HG02970 (cell line): ENCODE data around the gene IFIT1.
"Not testable (repeated sequence)": the region's sequence is repeated elsewhere in the genome, so short reads cannot be mapped to it uniquely, and the experiment has no call there.

Experiments used
- ATAC-seq: cut with Tn5 transposase; IDR thresholded peaks from one replicate; pipeline ENCODE4 v1.9.1; 2021; ENCODE audit warnings: mild to moderate bottlenecking, moderate library complexity, moderate number of reproducible peaks; ENCODE audit not compliant: unreplicated experiment, low FRiP score

IFIT1 gene

DNA sequence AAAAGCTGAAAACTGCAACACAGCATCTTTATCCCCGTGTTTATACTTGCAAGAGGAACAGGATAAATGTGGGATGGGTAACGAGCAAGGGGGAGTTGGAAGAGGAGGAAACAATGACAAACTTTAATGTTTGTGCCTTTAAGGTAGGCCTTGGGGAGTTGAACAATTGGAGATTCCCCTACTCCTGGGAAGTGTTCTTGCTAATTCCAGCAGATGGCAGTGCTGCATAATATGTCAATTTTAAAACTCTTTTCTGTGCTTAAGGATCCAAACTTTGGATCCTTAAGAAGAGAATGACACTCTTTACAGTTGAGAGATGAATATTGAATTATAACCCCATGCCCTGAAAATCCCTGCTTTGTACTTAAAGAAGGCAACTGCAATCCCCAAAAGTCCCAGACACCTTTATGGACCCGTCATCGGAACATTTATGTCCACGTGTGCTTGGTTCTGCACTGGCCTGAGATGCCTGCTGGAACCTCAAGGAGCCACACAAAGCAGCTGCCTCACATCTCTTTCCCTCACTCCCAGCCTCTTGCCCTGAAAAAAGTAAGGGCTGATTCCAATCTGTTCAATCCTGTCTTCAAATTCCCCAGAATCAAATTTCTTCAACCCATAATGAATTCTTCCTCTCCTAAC, 33.9 kb downstream of the IFIT1 start:
- ATAC-seq: no peak

- no peak for ATAC-seq
These were observed 35.2 kb downstream of the IFIT1 start for GRCh38 chr10:89427629-89428028.

- ATAC-seq: no peak
These were observed 36.5 kb downstream of the IFIT1 start for GRCh38 chr10:89428877-89429276.

- no peak for ATAC-seq
These were observed 39.6 kb downstream of the IFIT1 start for GRCh38 chr10:89431977-89432376.

DNA sequence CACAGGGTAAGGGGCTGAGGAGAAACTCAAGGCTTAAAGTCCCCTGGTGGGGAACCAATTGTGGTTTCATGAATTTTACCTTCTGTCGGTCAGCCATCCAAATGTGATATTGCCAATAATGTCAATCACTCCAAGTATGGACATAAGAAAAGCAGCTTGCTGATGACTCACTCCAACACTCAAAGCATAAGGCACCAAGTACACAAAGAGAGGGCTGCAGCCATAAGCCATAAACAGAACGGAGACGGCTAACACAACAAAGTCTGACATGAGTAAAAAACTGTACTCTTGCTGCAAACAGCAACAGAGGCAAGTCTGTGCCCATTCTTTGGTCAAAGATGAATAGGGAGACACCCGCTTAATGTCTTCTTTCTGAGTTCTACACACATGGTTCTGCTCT, 46.1 kb downstream of the IFIT1 start:
- no peak for ATAC-seq

GRCh38 chr10:89440226-89441009, 48.0 kb downstream of the IFIT1 start:
- ATAC-seq: no peak

DNA sequence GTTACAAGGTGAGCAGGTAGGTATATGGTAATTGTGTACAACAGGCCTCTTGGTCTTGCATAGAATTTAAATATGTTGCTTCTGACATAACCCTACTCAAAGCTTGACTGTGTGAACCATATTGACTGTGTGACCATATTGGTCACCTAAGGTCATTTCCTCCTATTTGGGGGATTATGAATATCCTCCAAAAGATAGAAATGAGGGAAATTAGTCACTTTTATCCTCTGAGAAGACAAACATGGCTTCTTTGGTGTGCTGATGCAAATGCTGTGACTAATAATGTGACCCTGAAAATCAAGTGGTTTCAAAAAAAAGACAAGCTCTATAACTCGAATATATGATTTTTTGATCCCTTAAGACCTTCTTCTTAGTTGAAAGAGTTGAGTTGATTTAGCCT, 49.9 kb downstream of the IFIT1 start:
- ATAC-seq: no peak

DNA sequence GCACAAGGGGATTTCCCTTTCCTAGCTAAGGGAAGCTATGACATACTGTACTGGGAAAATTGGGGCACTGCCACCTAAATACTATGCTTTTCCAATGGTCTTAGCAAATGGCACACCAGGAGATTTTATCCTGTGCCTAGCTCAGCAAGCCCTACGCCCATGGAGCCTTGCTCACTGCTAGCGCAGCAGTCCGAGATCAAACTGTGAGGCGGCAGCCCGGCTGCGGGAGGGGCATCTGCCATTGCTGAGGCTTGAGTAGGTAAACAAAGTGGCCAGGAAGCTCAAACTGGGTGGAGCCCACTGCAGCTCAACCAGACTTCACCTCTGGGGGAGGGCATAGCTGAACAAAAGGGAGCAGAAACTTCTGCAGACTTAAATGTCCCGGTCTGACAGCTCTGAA, 52.4 kb downstream of the IFIT1 start:
- ATAC-seq: not testable (repeated sequence)

- ATAC-seq: no peak
These were observed 58.5 kb downstream of the IFIT1 start for GRCh38 chr10:89450901-89451300.

- no peak for ATAC-seq
These were observed 59.8 kb downstream of the IFIT1 start for GRCh38 chr10:89452193-89452592.

DNA sequence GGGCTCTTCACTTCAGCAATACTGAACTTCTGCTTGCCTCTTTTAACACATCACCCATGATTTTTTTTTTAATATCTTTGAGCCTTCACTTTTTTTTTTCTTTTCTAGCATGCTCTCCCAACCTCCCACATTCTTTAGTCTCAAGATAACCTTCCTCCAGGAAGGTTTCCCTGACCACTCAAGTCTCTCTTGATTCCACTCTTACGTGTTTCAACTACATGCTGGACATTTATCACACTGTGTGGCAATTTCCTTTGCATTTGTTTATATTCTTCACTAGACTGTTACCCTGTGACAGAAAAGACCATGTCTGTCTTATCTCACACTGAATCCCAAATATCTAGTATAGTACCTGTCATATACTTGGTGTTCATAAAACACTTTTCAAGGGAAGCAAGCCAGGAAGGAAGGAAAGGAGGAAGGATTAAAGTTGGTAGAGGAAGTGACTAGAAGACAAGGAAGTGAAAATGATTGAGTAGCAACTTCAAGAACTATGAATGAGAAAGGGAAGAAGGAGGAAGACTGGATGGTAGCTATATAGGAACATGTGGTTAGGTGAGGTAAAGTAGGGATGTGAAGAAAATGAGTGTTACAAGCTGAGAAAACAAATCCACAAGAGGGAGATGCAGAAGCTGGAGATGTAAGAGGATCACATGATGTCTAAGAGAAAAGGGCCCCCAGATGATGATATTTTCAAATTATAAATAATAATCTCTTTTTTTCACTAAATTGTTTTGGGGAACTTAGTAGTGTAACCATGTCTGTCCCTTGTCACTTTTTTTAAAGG, 62.3 kb downstream of the IFIT1 start:
- no peak for ATAC-seq
